DMS79 (cell line): ENCODE measurements around the gene TMEM95.
"Not testable (repeated sequence)": the region's sequence is repeated elsewhere in the genome, so short reads cannot be mapped to it uniquely, and the experiment has no call there.

Source experiments
- DNase-seq: peaks from one replicate; lab custom pipeline; 2025; lab: John Stamatoyannopoulos, UW

The TMEM95 gene

DNA sequence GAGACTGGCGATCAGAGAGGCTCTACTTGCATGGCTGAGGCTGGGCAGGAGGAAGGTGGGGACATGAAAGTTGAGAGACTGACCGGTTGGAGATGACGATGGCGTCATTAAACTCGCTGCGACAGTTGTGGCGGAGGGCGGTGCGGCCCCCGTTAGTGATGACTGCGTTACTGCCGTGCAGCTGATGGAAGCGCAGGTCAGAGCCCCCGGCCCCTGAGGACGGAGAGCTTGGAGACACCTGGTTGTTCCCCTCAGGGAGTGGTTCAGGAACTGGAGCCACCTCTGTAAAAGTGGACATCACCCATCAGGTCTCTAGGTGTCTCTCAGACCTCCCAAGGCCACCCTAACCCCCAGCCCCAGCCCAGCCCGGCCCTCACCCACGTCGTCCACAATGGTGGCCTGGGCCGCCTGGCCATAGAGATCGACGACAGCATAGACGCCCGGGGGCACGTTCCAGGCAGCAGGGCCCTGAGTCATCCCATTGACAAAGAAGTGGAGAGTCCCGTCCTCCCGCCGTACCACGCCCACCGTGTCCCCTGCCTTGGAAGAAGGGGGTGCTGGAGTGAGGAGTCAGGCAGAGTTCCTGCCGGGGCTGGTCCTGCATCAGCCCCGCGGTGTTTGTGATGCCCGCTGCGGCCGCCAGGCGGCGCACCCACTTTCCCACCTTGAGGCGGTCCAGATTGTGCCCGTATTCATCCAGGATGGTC, 31.1 kb upstream of the TMEM95 start:
- no peak for DNase-seq

DNA sequence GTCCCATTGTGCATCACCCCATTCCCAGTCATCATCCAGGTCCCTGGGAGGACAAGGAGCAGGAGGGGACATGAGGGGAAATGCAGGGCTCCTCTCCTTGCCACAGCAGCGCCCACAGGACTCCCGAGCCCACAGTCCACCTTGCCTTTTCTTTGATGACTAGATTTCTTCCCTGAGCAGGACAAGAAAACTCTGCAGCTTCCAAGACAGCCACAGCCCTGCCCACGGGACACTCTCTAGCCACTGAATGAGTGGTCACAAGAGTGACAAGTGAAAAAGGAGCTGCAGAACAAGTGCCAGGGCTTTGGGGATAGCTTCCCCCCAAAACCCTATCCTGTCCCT, 30.5 kb upstream of the TMEM95 start:
- DNase-seq: no peak

DNA sequence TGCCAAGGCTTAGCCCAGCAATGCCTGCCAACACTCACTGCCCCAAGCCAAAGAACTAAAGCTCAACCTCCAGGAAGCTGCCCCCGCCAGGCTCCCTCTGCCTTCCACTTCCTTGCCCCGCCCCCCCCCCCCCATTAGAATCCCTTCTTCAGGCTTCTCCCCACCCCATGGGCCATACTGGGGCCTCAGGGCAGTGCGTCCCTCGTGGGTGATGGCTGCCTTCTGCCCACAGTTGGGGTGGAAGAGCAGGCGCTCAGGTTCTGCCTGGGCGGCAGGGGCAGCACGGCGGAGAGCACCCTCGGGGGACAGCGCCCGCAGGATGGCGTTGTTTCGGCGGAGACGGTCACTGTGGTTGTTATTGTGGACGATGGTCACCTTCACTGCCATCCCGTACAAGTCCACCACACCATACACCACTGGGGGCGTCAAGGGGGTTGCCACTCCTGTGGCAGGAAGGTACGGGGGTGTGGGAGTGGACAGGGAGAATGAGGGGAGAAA, 29.9 kb upstream of the TMEM95 start:
- no peak for DNase-seq

DNA sequence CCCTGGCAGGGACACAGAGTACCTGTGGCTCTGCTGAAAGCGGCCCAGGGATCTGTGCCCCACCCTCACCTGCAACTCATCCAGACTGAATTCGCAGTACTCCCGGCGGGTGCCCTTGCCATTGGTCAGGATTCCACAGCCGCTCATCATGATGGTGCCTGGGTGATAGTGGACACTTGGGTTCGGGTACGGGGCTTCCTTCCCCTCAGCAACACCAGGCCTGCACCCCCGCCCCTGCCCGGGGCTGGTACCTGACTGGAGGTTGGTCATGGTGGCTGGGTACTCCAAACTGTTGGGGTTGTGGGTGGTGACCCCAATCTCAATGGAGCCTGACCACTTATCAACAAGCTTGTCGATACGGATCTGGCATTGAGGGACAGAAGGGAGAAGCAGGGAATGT, 28.8 kb upstream of the TMEM95 start:
- DNase-seq: no peak

DNA sequence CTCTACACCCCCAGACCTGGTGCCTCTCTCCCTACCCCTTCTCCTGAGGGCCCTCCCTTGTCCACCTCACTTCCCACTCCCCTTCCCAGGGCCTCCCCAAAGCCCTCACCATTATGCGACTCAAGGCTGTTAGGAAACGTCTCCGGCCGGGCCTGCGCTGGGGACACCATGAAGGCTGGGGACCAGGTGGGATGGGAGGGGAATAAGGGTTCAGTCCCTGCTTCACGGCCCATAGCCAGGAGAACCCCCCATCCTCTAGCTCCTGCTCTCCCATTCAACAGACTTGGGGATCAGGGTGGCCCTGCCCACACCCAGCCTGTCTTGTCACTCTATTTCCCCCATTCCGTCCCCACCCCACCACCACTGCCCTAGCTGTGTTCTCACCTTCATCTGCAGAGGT, 27.9 kb upstream of the TMEM95 start:
- no peak for DNase-seq

DNA sequence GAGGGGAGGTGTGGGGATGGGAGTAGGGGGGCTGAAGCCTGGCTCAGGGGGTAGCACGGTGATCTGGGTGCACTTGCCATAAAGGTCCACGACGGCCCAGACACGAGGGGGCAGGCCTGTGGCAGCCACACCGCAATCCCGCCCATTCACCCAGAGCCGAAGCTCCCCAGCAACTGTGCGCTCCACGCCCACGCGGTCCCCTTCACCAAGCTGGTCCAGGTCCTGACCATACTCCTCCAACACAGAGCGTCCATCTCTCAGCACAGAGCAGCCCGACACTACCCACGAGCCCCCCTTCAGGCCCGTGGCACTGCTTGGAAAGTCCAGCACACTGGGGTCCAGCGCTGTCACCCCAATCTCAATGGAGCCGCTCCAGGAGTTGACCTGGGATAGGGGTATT, 27.5 kb upstream of the TMEM95 start:
- no peak for DNase-seq

DNA sequence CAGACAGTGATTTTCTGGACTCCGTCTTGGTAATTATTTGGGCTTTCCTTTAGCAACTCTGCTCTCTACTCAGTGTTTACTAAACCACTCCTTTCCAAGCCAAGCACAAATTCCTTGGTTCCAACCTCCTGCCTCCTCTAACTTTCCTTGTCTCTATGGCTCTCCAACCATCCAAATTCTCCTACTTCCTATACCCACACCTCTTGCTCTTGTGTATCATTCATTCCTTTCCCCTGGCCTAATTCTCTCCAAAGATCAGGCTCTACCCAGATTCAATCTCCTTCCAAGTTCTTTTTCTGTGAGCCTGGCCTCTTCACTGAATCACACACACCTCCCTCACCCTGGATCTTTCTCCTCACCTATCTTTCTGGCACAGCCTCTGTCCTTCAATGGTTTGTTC, 26.9 kb upstream of the TMEM95 start:
- DNase-seq: no peak

DNA sequence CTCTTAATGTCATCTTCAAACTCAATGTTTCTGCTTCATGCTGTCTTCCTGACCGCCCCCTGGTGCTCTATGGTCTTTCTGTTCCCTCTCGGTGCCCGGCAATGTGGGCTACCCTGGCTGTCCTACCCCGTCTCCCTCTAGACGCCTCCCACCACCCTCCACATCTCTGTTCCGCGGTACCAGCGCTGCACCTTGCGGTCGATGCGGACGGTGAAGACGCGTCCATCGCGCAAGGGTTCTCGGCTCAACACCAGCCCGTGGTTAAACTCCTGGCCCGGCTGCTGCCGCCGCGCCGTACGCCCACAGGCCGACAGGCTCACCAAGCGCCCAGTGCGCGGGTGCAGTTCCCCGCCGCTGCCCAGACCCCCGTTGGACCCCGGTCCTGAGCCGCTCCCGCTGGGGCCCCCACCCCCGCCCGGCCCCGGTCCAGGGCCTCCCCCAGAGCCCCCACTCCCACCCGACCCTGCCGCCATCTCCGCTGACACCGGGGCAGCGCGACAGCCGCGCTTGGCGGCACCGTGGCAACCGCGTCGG, 26.0 kb upstream of the TMEM95 start, which contains the start of gene NEURL4:
Gene NEURL4 (minus strand): TSS at position 496 of the 534 bp plus-strand sequence. CDS start 23 bp downstream, at position 473.
- DNase-seq: peak; percentile 7

DNA sequence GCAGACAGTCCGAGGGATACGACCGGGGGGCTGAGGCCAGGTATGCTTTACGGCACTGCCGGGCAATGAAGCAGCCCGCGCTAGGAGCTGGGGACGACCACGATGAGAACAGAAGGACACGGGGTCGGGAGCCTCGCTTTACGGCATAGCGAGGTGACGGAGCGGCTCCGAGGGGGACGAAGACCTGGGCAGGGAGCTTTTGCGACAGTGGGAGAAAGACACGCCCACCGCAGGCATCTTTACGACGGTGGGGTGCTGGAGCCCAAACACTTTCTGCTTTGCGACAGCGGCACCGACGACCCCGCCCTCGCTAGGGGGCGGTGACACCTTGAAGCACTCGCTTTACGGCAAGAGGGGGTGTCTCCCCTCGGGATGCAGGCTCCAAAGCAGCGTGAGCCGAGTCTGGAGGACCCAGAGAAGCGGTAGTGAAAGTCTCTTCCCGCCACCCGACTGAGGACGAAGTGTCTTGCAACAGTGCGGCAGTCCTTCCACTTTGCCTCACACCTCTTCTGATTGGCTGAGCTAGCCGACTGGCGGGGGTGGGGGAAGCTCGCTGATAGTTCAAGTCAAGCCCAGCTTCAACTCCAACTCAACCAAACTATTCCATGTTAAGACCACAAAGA, 25.5 kb upstream of the TMEM95 start:
- peak; percentile 98 for DNase-seq

DNA sequence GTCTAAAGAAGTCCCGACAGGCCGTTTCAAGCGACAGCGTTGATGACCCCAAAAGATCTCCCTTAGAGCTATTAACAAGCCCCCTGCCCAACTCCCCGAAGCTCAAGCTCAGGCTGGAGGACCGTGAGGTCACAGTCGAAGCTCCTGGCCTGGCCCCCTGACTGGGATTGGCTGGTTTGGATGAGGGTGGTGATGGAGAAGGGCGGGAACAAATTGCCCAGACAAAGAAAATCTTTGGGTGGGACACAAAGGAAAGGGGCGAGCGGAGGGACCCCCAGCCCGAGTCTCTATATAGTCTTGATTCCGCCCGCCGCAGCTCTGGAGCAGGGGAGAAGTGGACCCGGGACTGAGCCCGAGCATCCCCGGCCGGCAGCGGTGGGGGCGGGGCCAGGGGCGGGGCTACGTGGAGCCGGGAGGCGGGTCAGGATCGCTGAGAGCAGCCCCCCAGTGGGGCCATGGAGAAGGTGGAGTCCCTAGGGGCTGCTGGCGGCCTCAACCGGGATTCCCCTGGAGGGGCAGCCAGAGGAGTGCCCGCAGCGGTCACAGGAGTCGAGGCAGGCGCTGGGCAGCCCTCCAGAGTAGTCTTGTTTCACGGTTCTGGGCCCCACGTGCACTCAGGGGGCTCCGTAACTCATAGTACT, 24.8 kb upstream of the TMEM95 start:
- peak; percentile 75 for DNase-seq

DNA sequence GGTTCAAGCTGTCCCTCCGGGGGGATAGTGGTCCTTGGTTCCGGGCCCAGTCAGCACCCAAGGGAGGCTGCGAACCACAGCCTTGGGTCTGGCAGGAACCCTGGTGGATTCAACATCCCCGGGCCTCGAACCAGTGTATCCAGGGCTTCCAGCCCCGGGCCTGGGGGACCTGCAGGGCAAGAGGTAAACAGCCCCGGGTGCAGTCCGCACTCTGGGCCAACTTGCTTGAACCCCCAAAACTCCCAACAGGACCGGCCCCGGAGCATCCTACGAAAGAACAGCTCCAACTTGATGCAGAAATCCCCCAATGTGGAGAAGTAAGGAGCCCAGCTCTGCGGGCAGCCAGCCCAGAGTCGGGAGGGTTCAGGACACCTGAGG, 24.3 kb upstream of the TMEM95 start:
- no peak for DNase-seq

DNA sequence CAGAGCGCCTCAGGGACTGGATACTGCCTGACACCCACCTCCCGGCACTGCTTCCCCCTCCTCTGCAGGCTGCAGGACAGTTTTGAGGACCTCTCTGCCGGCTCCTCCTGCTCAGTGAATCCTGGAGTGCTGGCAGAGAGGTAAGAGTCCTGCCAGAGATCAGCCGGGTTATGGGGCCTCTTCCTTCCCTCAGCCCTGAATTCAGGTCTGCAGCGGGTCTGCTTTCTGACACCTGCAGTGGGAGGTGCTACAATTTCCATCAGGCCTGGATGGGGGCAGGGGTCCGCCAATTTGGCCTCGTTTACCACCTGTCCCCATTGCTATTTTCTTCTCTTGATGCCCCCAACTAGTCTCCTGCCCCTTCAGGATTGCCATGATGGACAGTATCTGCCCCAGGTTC, 22.8 kb upstream of the TMEM95 start:
- no peak for DNase-seq

DNA sequence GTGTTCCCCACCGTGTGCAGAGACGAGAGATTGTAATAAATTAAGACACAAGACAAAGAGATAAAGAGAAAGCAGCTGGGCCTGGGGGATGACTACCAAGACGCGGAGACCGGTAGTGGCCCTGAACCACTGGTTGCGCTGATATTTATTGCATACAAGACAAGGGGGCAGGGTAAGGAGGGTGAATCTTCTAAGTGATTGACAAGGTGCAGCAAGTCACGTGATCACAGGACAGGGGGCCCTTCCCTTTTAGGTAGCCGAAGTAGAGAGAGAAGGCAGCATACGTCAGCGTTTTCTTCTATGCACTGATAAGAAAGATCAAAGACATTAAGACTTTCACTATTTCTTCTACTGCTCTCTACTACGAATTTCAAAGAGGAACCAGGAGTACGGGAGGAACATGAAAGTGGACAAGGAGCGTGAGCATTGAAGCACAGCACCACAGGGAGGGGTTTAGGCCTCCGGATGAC, 22.3 kb upstream of the TMEM95 start:
- not testable (repeated sequence) for DNase-seq

DNA sequence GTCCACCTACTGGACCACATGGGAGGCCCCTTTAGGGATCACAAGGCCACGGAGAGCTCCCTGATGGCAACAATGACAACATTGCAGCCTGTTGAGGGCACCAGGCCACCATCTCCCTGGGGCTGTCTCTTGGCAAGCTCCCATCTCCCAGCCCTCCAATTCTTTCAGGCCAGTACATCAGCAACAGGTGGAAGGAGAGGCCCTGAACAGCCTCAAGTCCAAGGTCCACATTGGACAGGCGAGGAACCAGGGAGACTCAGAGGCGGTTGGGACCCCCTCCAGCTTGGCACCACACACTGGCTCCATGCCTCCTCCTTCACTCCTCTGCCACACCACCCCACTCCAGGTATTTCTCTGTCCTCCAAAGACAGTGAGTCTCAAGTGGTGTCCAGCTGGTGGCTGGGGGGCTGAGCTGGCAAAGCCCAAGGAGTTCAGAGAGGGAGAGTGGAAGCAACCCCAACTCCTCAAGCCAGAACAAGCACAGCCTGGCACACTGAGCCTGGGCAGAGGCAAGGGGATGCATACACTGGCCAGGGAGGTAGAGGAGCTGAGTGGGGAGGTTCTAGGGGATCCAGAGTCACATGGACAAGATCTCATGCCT, 19.9 kb upstream of the TMEM95 start:
- no peak for DNase-seq

DNA sequence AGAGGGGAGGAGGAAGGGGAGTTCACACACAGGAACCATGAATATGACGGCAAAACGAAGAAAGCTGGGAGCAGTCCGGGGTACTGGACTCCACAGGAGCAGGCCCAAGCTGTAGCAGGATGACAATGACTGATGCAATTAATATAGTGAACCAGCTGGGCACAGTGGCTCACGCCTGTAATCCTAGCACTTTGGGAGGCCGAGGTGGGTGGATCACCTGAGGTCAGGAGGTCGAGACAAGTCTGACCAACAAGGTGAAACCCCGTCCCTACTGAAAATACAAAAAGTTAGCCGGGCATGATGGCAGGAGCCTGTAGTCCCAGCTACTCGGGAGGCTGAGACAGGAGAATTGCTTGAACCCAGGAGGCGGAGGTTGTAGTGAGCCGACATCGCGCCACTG, 19.2 kb upstream of the TMEM95 start:
- not testable (repeated sequence) for DNase-seq

DNA sequence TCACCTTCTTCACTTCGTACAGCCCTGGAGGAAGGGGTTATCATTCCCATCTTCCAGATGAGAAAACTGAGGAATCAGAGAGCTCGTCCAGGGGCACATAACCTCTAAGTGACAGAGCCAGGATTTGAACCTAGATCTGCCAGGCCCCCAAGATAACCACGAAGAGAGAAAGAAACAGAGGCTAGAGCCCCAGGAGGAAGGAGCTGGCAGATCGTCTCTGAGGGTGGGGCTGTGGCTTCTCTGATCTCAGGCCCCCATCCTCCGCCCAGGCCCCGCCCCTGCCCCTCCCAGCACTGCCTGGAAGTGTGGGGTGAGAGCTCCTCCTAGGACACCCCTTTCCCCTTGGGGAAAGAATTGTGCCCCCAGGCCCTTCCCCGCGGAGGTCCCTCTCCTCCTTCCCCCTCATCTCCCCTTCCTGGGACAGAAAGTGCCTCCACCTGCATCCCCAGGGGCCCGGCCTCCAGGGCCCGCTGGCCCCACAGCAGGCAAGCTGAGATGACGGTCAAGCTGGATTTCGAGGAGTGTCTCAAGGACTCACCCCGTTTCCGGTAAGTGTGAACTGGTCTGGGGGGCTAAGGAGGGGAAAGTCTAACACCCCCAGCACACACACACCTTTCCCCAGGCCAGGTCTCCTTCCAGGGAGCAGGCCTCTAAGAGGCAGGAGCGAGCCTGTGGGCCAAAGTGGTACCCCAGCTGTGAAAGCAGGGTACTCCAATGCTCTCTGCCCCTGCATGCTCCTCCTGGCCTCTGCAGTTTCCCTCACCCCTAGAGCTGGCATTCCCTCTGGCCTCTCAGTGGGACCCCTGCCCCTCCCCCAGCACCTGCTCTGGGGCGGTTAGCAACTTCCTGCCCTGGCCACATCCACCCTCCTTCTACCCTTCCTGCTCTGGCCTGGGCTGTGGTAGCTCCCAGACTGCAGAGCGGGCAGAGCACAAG, 18.4 kb upstream of the TMEM95 start, which contains the start of gene ACAP1:
Gene ACAP1 (plus strand): TSS at position 290 of the 936 bp plus-strand sequence. CDS start 206 bp downstream, at position 496.
- no peak for DNase-seq

DNA sequence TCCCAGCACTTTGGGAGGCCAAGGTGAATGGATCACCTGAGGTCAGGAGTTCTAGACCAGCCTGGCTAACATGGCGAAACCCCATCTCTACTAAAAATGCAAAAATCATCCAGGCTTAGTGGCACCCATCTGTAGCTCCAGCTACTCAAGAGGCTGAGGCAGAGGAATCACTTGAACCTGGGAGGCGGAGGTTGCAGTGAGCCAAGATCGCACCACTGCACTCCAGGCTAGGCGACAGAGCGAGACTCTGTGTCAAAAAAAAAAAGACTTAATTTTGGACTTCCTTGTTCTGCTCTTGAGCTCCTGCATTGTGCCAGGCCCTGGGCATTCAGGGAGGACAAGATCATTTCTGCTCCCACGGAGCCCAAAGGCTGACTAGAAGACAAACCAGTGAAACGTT, 17.4 kb upstream of the TMEM95 start:
- not testable (repeated sequence) for DNase-seq

DNA sequence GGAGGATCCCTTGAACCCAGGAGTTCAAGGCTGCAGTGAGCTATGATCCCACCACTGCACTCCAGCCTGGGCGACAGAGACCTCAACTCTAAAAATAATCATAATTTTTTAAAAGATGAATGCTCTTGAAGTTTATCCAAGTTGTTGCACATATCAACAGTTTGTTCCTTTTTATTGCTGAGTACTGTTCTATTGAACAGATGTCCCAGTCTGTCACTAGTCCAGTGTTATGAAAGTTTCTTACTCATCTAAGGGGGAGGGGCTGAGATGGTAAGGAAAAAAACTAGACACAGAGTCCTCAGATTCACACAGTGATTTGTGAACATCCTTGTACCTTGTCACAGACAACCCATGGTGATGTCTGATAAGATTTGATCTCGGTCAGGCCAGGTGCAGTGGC, 14.8 kb upstream of the TMEM95 start:
- DNase-seq: no peak

DNA sequence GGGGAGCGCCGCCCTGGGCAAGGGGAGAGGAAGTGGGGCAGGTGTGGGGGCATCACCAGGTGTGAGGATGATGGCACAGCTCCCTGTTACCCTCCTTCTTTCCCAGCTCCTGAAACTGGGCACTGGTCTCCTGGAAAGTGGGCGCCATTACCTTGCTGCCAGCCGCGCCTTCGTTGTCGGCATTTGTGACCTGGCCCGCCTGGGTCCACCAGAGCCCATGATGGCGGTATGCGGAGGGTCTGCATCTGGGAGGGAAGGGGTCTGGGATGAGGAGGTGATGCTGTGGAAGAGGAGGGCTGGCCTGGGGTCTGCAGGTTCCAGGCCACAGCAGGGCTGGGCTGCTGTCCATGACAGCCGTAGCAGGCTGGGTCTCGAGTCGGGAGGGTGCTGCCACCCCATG, 13.1 kb upstream of the TMEM95 start:
- no peak for DNase-seq

DNA sequence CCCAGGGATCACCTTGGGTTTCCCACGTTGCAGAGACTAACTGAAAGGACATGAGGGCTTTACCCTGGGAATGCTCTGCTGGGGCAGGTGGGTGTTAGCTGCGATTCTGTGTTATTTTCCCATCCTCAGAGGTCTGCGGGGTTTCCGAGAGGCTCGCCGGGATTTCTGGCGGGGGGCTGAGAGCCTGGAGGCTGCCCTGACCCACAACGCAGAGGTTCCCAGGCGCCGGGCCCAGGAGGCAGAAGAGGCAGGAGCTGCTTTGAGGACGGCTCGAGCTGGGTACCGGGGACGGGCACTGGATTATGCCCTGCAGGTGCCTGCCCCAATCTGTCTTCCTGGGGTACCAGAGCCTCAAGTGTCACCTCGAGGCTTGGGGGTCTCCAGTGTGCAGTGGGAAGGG, 11.7 kb upstream of the TMEM95 start:
- no peak for DNase-seq
